ENCODE data around the gene NFYC.

The NFYC gene

DNA sequence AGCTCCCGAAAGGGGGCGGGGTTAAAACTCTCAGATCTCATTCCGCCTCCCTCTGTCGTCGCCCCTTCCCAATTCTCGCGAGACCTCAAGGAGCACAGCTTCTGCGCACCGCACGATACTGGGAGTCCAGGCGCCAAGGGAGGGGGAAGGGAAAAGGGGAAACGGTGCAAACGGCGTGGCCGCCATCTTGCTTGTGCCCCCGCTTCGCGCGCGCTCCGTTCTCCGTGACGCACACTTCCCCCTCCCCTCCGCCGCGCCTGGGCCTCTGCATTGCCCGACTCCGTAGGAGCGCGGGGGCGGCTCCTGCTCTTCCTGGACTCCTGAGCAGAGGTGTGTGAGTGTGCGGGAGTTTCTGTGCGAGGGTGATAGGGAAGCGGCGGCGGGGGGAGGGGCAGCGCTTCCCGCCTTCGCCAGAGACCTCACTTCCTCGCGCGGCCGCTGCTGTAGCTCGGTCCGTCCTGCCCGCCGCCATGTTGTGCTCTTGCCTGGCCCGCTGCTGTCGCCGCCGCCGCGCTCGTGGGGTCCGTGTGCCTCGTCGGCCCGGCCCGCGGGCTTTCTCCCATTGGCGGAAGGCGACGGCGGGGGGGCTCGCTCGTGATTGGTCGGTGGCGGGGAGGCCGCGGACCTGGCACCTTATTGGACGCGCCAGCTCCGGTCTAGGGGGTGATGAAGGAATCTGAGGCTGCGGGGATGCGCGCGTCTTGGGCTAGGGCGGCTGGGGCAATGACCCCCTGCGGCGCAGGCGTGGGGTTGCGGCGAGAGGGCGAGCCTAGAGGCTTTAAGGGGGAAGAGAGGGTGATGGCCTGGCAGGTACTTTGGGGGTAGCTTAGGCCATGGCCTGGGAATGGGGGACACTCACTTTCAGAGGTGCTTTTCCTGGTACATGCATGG, at the start of gene NFYC:
Gene NFYC, plus strand, starts transcription at position 167 of the 891 bp plus-strand sequence. CDS start 47,140 bp downstream, outside the sequence.
- peak; percentile 99 for DNase-seq (ENCODE audit: low read depth, low spot score)

DNA sequence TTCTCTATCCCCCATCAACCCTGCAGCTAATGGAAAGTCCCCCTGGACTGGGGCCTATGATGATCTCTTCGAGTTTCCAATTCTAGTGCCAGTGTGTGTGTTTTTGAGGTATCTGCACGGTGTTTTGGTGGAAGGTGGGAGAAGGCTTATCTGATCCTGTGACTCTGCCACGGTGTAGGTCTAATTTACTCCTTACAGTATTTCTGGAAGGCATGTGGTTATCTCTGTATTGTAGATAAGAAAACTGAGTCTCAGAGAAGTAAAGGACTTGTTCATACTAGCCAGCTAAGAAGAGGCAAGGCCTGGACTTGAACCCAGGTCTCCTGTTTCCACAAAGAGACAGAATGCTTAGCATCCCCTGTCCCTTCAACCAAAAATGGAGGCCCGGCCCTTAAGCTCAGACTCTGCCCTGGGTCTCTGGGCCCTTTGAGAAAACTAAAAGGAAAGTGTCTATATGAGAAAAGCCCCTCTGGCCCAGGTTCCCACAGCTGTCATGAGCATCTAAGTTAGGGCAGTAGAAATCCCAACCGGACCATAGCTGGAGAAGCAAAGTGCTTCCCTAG, 46.3 kb upstream of the NFYC start:
- no peak for DNase-seq (ENCODE audit: low read depth, low spot score)

DNA sequence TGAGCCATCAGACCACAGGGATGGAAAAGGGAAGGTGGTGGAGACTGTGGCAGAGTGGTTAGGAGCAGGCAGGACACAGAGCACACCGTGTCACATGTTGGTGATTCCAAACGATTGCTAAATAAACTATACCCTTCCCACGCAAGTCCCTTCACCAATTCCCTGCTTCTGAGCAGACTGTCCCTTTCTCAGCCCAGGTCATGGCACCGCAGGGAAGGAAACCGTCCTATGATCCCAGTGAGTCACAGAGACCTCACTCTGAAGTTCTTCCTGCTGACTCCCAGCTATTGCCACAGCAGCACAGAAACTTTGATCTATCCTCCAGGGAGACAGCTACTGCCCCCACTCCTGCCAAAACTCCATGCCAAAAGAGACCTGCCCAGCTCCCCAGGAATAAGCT, 45.2 kb upstream of the NFYC start:
- DNase-seq (ENCODE audit: low read depth, low spot score): no peak

GRCh38 chr1:40648200-40648599, 43.3 kb upstream of the NFYC start:
- DNase-seq (ENCODE audit: low read depth, low spot score): no peak

DNA sequence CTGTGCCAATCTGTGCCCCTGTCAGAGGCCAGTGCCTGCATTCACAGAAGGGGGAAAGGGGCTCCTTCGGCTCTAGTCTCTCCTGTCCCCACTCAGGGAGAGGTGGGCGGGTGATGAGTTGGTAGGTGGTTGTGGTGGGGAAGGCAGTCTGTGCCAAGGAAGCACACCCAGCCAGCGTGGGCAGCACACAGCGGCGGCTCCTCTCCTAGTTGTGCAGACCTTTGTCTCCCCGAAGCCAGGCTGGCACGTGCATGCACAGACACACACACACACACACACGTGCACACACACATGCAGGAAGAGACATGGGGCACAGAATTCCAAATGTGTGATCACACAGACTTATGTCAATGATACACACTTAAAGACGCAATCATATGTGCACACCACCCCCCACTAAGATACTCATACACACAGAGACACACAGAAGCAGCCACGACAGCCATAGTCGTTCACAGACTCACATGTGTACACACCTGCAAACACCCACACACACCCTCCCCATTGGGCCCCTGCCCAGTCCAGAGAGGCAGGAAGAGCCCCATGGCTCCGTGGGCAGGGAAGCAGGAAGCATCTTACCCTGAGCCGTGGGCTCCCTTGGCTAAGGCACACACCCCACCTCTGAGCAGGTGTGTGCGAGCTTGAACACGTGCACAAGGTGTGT, 42.4 kb upstream of the NFYC start:
- DNase-seq (ENCODE audit: low read depth, low spot score): no peak

DNA sequence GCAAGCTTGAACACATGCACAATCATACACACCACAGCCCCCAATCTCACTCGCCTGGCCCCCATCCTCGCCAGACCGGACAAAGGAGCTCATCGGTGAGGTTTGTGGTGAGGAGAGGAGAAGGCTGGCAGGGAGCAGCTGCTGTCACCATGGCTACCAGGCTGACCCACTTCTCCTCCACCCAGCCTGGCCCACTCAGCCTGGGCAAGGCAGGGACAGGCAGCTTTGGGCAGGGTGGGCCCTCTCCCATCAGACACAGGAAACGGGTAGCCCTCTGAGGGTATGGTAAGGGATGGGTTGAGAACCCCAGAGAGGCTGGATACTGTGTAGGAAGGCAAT, 41.9 kb upstream of the NFYC start:
- DNase-seq (ENCODE audit: low read depth, low spot score): no peak

- no peak for DNase-seq (ENCODE audit: low read depth, low spot score)
These were observed 41.4 kb upstream of the NFYC start for GRCh38 chr1:40650075-40650474.

DNA sequence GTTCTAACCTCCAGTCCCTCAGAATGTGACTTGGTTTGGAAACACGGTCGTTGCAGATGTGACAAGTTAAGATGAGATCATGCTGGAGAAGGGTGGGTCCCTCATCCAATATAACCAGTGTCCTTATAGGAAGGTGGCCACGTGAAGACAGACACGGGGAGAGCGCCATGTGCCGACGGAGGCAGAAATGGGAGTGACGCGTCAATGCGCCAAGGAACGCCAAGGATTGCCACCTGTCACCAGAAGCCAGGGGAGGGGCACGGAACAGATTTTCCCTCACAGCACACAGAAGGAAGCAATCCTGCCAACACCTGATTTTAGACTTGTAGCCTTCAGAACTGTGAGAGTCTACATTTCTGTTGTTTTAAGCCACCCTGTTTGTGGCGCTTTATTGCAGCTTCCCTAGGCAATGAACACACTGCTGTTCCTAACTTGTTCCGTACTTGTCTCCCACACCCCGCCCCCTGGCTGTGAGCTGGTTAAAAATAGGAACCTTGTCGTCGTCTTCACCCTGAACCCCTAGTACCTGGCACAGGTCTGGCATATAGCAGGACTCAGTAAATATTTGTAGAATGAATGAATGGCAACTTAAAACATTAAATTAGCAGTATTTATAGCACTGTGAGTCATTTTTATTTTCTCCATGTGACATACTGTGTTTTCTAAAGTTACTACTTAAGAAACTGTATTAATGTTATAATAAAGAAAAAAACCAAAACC, 40.2 kb upstream of the NFYC start:
- DNase-seq (ENCODE audit: low read depth, low spot score): no peak

DNA sequence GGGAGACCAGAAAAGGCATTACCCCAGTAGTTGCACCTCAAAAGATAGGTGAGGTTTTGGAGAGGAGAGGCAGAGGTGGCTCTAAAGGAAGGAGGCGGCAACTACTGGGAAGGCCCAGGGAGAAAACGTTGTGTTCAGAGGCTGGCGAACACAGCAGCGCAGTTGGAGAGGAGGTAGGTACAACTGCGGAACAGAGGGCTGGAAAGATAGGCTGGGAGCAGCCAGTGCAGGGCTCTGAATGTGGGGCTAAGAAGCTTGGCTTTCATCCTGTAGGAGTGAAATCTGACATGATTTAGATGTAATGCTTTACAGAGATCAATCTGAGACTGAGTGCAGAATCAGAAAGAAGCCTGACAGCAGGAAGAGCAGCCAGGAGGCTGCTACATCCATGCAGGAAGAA, 39.0 kb upstream of the NFYC start:
- no peak for DNase-seq (ENCODE audit: low read depth, low spot score)

GRCh38 chr1:40652979-40653378, 38.5 kb upstream of the NFYC start:
- DNase-seq (ENCODE audit: low read depth, low spot score): no peak

DNA sequence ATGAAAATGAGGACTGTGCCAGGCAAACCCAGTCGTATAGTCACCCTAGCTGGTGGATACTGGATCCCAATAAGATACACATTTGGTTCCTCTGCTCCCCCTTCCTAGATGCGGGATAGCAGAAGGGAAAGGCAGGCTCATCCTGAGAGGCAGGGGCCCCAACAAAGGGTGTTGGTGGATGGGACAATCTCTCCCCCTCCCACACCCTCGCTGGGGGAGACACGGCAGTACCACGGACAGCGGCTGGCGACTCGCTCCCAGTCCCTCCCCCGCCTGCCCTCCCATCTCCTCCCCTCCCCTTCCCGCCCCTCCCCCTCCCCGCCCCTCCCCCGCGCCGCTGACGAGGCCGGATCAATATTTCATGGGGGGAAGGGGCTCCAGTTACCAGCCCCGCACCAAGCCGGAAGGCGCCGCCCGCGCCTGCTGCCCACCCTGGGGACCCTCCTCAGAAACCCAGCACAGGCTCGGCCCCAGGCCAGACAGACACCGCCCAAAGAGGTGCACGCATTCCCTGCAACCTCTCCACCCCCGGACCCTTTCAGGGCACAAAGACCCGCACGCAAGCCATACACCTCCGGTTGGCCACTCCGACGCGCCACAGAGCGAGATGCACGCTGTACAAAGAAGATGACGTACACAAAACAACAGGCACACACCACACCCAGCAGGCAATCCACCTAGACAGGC, 37.5 kb upstream of the NFYC start:
- peak; percentile 29 for DNase-seq (ENCODE audit: low read depth, low spot score)

DNA sequence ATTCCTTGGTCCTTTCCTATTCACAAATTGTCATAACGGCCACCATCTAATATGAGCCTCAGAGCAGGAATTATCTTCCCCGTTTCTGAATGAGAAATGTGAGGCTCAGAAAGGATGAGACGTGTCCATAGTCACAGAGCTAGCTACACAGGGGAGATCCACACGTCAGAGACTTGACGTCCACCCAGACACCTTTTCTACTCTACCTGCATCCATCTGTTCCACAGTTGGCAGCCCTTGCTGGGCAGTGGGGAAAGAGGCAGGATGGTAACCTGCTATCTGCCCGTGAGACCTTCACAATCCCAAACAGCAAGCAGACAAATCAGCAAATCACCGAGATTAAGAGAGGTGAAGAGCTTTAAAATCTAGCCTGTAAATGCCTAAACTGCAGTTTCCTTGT, 34.5 kb upstream of the NFYC start:
- DNase-seq (ENCODE audit: low read depth, low spot score): no peak

GRCh38 chr1:40658751-40659648, 32.5 kb upstream of the NFYC start:
- DNase-seq (ENCODE audit: low read depth, low spot score): no peak

- no peak for DNase-seq (ENCODE audit: low read depth, low spot score)
These were observed 31.9 kb upstream of the NFYC start for GRCh38 chr1:40659649-40659947.

GRCh38 chr1:40661678-40662077, 29.8 kb upstream of the NFYC start:
- DNase-seq (ENCODE audit: low read depth, low spot score): no peak

DNA sequence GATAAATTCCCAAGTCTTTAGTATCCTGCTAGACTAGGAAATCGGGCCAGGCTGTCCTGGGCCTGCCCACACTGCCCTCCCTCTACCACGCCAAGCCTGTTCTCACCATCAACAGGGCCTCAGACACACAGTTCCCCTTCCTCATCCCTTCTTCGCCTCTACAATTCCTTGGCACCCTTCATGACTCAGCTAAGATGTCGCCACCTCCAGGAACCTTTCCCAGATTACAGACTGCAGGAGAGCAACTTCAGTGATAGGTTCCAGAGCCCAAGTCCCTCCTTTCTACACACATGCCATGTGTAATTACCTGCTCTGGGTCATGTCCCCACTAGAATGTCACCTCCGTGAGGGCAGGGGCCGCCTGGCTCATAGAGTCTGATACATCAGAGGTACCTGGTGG, 29.4 kb upstream of the NFYC start:
- no peak for DNase-seq (ENCODE audit: low read depth, low spot score)

DNA sequence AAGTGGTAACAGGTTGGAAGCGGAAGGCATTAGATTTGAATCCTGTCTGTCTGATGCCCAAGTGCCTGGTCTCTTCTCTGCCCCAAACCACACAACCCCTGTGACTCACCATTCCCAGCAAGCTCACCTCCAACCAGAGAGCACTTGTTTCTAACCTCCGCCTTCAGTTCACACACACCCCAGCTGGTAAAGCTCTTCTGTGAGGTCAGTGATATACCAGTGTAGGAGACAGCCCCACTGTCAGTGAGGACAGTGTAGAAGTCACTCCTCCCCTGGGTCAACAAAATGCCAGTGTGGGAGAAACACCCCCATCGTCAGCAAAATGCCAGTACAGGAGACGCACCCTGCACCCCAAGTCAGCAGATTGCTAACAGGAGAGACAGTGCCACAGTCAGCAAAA, 28.6 kb upstream of the NFYC start:
- DNase-seq (ENCODE audit: low read depth, low spot score): peak; percentile 49

DNA sequence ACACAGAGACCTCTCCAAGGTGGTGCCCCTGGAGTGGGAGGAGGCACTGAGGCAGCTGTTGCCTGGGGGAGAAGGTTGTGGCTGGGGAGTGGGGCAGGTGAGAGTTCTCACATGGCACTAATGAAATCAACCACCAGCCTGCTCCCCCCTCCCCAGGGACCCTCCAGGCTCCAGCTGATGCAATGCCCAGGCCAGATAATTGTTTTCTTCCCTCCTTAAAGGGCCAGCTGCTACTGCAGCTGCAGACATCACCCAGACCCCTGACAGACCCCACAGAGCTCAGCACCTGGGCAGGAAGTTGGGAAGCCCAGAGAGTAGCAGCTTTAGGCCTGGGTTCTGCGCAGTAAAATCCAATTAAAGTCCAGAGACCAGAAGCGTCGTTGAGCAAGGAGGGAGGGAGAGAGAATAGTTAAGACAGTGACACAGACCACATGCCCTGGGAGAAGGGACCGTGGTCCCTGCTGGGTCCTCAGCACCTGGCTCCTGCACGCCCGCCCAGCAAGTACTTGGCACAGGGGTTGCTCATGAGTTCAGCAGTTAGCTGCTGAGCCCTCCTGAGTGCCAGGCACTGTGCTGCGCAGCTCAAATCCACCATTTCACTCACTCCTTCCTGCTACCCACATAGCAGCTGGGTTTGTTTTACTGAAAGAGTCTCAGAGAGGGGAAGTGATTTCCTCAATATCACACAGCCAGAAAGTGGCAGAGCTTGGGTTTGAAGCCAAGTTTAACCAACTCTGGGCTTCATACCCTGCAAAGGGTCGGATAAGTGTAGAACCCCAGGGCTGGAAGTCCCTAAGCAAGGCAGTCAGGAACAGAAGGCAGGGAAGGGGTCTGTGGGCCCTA, 28.0 kb upstream of the NFYC start:
- no peak for DNase-seq (ENCODE audit: low read depth, low spot score)

DNA sequence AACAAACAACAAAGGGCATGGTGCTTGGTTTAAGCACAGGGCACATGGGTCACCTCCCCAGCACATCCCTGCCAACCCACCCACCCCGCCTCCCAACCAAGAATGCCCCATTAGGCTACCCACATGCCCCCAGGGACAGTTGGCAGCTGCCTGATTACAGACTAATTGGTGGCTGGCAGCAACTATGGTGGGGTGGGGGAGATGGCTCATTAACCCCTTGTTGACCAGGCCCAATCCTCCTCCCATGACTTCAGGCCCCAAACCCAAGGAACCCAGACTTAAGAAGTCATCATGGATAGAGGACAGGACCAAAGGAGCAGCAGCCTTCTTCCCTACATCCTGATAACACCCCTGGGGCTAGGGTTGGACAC, 27.4 kb upstream of the NFYC start:
- no peak for DNase-seq (ENCODE audit: low read depth, low spot score)

GRCh38 chr1:40664791-40665190, 26.7 kb upstream of the NFYC start:
- no peak for DNase-seq (ENCODE audit: low read depth, low spot score)

Data from astrocyte of the hippocampus (primary cell).